Activated CD8-positive, alpha-beta T cell treated with anti-CD3 and anti-CD28 coated beads for 36 hours (primary cell): ENCODE measurements around the gene AP1M2. TPM values are rescaled to one million over a fixed set of nuclear protein-coding genes. Genes with fewer than 3 reads are reported as not detected.
"Not testable (repeated sequence)": the region's sequence is repeated elsewhere in the genome, so short reads cannot be mapped to it uniquely, and the experiment has no call there.

Experiments used
- ATAC-seq: fragments of 200-7000 bp; cut with Tn5 transposase; one replicate; pipeline ENCODE4 v1.10.0; 2021; ENCODE audit warnings: mild to moderate bottlenecking, moderate library complexity
- CTCF ChIA-PET: fragments of 350-600 bp; sonication (Branson Sonifier 250); formaldehyde crosslinking; loops from one replicate; lab custom pipeline; 2021; ENCODE audit warnings: antibody characterized with exemption; lab: Charles Lee
- POLR2A ChIA-PET: fragments of 350-600 bp; sonication (Branson Sonifier 250); formaldehyde crosslinking; loops from one replicate; lab custom pipeline; 2021; ENCODE audit warnings: antibody characterized with exemption; lab: Charles Lee
- DNase-seq: peaks from one replicate; pipeline ENCODE4 v3.0.0-alpha.2; 2020
- H3K27ac Mint-ChIP-seq: one replicate; pipeline ENCODE4 v1.8.0; 2021; ENCODE audit warnings: mild to moderate bottlenecking, mixed read lengths
- H3K27me3 Mint-ChIP-seq: one replicate; pipeline ENCODE4 v1.8.0; 2021; ENCODE audit warnings: mixed read lengths
- H3K36me3 Mint-ChIP-seq: one replicate; pipeline ENCODE4 v1.8.0; 2021; ENCODE audit warnings: low read depth, mixed read lengths
- H3K4me1 Mint-ChIP-seq: one replicate; pipeline ENCODE4 v1.8.0; 2021; ENCODE audit warnings: low read depth, mixed read lengths
- H3K4me3 Mint-ChIP-seq: one replicate; pipeline ENCODE4 v1.8.0; 2021; ENCODE audit warnings: mild to moderate bottlenecking, moderate library complexity, mixed read lengths
- H3K9me3 Mint-ChIP-seq: one replicate; pipeline ENCODE4 v1.8.0; 2021; ENCODE audit warnings: mixed read lengths
- CTCF ChIP-seq: fragments of 200-600 bp; IDR thresholded peaks from one replicate; pipeline ENCODE4 v1.8.0; 2022; ENCODE audit warnings: antibody characterized with exemption, mild to moderate bottlenecking
- intact Hi-C: fragments of 100-400 bp; cut with micrococcal nuclease; formaldehyde crosslinking; loops from one replicate; pipeline ENCODE4 v1.10.0; 2022
- total RNA-seq, 2 experiments: library from RNA; stranded (reverse); gene quantifications; one replicate each; pipeline ENCODE4 v1.2.3, GENCODE V29; 2021

The AP1M2 gene
- total RNA-seq, 2 experiments from 2014 or later: not detected

DNA sequence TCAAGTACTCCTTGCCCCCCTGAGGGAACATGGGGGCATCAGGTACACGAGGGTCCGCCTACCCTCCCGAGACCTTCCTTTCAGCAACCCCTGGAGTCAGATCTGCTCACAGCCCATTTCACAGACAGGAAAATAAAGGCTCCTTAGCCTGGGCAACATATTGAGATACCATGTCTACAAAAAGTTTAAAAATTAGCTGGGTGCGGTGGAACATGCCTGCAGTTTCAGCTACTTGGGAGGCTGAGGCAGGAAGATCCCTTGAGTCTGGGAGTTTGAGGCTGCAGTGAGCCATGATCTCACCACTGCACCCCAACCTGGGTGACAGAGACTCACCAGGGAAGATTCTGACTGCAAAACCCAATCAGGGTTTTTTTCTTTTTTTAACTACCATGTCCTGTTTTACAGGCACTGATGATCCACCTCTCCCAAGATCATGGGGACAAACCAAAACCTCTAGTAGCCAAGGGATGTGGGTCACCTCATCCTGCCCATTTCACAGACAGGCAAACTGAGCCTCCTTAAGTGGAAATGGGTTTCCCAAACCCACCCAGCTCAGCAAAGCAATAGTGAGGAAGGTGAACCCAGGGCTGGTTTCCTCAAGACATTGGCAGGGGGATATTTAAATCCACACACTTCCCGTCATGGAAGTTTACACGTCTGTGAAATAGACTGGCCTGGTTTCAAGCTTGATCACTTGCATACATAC lies 11.9 kb downstream of the AP1M2 start:
- TF ChIP-seq CTCF: no peak
- CTCF ChIA-PET: interaction anchor here (0.6 to 2.5 kb wide), 3 partner anchors 10 to 70 kb away, joined by 3 to 15 read pairs (median 5); no protein-coding TSS in a partner anchor
- H3K27ac Mint-ChIP-seq: no peak overlapping the region
- H3K4me3 Mint-ChIP-seq: no peak overlapping the region
- ATAC-seq (no peak), DNase-seq (no peak)
- no peaks in the 10 kb centered on the region for H3K27me3 Mint-ChIP-seq
- H3K36me3 Mint-ChIP-seq: no peaks in the 10 kb centered on the region
- POLR2A ChIA-PET: interaction anchor here (0.9 kb wide), 1 partner anchor 8 kb away, joined by 3 read pairs; no protein-coding TSS in a partner anchor
- no peaks in the 10 kb centered on the region for H3K9me3 Mint-ChIP-seq
- intact Hi-C loops: no loop called here
- peaks cover 6% of the 10 kb centered on the region for H3K4me1 Mint-ChIP-seq

GRCh38 chr19:10574462-10574861 lies 12.7 kb downstream of the AP1M2 start:
- no peak overlapping the region for H3K27ac Mint-ChIP-seq
- ChIA-PET POLR2A (no interaction called here), CTCF (interaction anchor here (0.6 to 9.2 kb wide), 4 partner anchors 20 to 126 kb away, joined by 3 to 71 read pairs (median 14); partner anchors contain the start of gene QTRT1)
- no peak for TF ChIP-seq CTCF
- H3K36me3 Mint-ChIP-seq: no peaks in the 10 kb centered on the region
- no peaks in the 10 kb centered on the region for H3K9me3 Mint-ChIP-seq
- no peaks in the 10 kb centered on the region for H3K27me3 Mint-ChIP-seq
- H3K4me1 Mint-ChIP-seq: peaks cover 7% of the 10 kb centered on the region
- ATAC-seq (no peak), DNase-seq (no peak)
- H3K4me3 Mint-ChIP-seq: no peak overlapping the region
- intact Hi-C loops: no loop called here

- H3K9me3 Mint-ChIP-seq, POLR2A ChIA-PET, intact Hi-C loops, ATAC-seq, DNase-seq, H3K4me3 Mint-ChIP-seq, H3K27me3 Mint-ChIP-seq, H3K36me3 Mint-ChIP-seq, H3K27ac Mint-ChIP-seq: not testable (repeated sequence)
- peaks cover 11% of the 10 kb centered on the region for H3K4me1 Mint-ChIP-seq
- CTCF ChIA-PET: interaction anchor here (1.3 to 9.2 kb wide), 5 partner anchors 32 to 127 kb away, joined by 3 to 71 read pairs (median 24); partner anchors contain the start of gene QTRT1
Observed at GRCh38 chr19:10573793-10574192, 13.3 kb downstream of the AP1M2 start.

DNA sequence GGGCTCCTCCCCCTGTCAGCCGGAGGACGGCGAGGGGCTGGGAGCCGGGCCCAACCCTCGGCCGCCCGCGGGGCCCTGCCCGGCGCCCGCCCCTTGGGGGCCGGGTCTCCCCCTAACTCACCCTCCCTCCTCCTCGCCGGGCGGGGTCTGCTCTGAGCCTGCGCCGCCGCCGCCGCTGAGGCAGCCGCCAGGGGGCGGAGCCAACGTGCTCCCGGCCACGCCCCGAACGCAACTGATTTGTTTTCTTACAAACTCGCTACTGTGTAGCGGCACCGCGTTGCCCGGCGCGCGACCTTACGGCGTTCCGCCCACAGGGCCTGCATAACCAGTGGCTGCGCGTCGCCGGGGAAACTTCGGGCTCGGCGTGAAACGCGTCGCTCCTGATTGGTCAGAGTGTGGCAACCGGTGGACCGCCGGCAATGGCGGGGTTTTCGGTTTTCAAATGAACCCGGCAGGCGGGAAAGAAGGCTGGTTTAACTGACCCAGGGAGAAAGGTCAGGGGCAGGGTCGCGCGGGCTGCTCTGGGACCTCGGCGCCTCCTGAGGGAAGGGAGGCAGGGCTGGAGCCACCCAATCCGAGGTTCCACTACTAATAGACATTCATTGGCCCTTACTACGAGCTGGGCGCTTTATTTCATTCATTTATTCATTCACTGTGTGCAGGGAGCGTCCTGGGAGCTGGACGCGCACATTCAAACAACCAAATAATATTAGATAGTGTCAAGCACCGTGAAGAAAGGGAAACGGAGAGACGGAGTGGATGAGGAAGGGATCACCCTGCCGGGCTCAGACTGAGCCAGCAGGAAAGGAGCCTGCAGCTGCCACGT lies 18.1 kb downstream of the AP1M2 start, which contains the start of gene CDKN2D:
CDKN2D (minus strand) TSS at position 154 of the 826 bp plus-strand sequence. CDS start 326 bp downstream, outside the sequence.
- Mint-ChIP-seq H3K9me3 (no peaks in the 10 kb centered on the region), H3K27me3 (no peaks in the 10 kb centered on the region), H3K4me3 (peak within 1 kb of the TSS; percentile 86), H3K27ac (peak within 1 kb of the TSS; percentile 97), H3K36me3 (peaks cover 26% of the 10 kb centered on the region), H3K4me1 (peaks cover 31% of the 10 kb centered on the region)
- ChIA-PET POLR2A (interaction anchor here (0.9 to 10.6 kb wide), 10 partner anchors 12 to 164 kb away, joined by 3 to 104 read pairs (median 3); partner anchors contain the start of genes KEAP1 and S1PR5), CTCF (interaction anchor here (0.6 to 9.2 kb wide), 12 partner anchors 12 to 152 kb away, joined by 3 to 71 read pairs (median 6); no protein-coding TSS in a partner anchor)
- ATAC-seq (peak; percentile 67), DNase-seq (peak; percentile 100)
- TF ChIP-seq CTCF: no peak
- intact Hi-C loops: loop anchor here (5.0 kb wide), 1 partner anchor 62 kb away; no protein-coding TSS in a partner anchor
